Adrenal gland (tissue), 19 donors: Measurements from ENCODE around the gene NYAP1. TPM values are rescaled to one million over a fixed set of nuclear protein-coding genes. Genes with fewer than 3 reads are reported as not detected.
A peak's percentile ranks its signal among the peaks of the same experiment; 100 is the strongest.

Source experiments
- DNase-seq, 7 donors: peaks; one replicate each; pipeline ENCODE4 v3.0.0-alpha.2; 2019 to 2020
- H3K27ac ChIP-seq, 5 donors: fragments of 200-600 bp; sonication (generic) in 4 of 5; 1 replicate in 3 of 5; 2 replicates in 2 of 5; pipeline versions ENCODE4 v1.5.1 to v1.8.0; 2016 to 2020; ENCODE audit warnings: mild to moderate bottlenecking in 1 of 5
- H3K27me3 ChIP-seq: fragments of 200-600 bp; 2 replicates; pipeline ENCODE4 v1.8.0; 2021
- H3K36me3 ChIP-seq, 2 donors: fragments of 200-600 bp; replicated peaks in 1 of 2; 1 replicate in 1 of 2; 2 replicates in 1 of 2; pipeline versions ENCODE4 v1.5.1 to v1.8.0; 2018 to 2022
- H3K4me1 ChIP-seq, 2 donors: fragments of 200-600 bp; replicated peaks in 1 of 2; 1 replicate in 1 of 2; 2 replicates in 1 of 2; pipeline versions ENCODE4 v1.5.1 to v1.8.0; 2018 to 2021
- H3K4me3 ChIP-seq, 4 donors: fragments of 200-600 bp; sonication (generic) in 3 of 4; one replicate each; pipeline ENCODE4 v1.5.1; 2016 to 2018
- H3K9me3 ChIP-seq, 3 donors: fragments of 200-600 bp; sonication (generic) in 1 of 3; replicated peaks in 1 of 3; 1 replicate in 2 of 3; 2 replicates in 1 of 3; pipeline versions ENCODE4 v1.5.1 to v1.8.0; 2016 to 2021
- CTCF ChIP-seq, 6 experiments: fragments of 450-650 bp in 4 of 6; fragments of 200-600 bp in 2 of 6; sonication (generic) in 1 of 6; IDR thresholded peaks; 1 replicate in 5 of 6; 2 replicates in 1 of 6; pipeline versions ENCODE4 v1.5.1 to v1.8.0; 2016 to 2021; ENCODE audit warnings: antibody characterized with exemption in 6 of 6, mild to moderate bottlenecking in 2 of 6, moderate library complexity in 1 of 6
- POLR2A ChIP-seq, 2 donors: fragments of 450-650 bp; IDR thresholded peaks; one replicate each; pipeline ENCODE4 v1.6.1; 2017; ENCODE audit warnings: antibody characterized with exemption in 2 of 2, mild to moderate bottlenecking in 2 of 2, moderate library complexity in 1 of 2
- WGBS, 4 donors: extraction: QIAGEN DNeasy Blood & Tissue Kit in 2 of 4; methylation state at CpG; one replicate each; pipeline versions ENCODE4 v1.1.5 to v1.1.7; 2013 to 2017; 5-methylcytosine and 5-hydroxymethylcytosine counted together
- intact Hi-C, 2 donors: fragments of 100-400 bp; cut with DNase I; formaldehyde crosslinking; loops; one replicate each; pipeline versions ENCODE4 v1.14.1 to v1.15.0; 2022 to 2023
- long read RNA-seq, 10 donors: library from polyadenylated mRNA in 3 of 10; unstranded in 2 of 10; stranded (forward) in 1 of 10; transcript quantifications; one replicate each; pipeline ENCODE4 v2.0.0 and lab custom pipeline, GENCODE V29; 2021 to 2026
- polyA plus RNA-seq, 3 donors: library from polyadenylated mRNA; stranded (reverse); fragments of 200-250 nt in 2 of 3; fragments of 350-450 nt in 1 of 3; fragmentation: Illumina TruSeq in 1 of 3; extraction: RNeasy Lipid Tissue Mini Kit (QIAGEN cat#74804) in 1 of 3; gene quantifications; one replicate each; pipeline ENCODE4 v1.2.3, GENCODE V29; 2013 to 2014
- total RNA-seq, 9 donors: library from RNA; depleted of rRNA in 4 of 9; stranded (reverse); fragments of >200 nt in 4 of 9; fragments of 120-200 nt in 1 of 9; fragmentation: NEBNext Ultra II Directional in 1 of 9; extraction: Animal tissue kit (Norgen Biotek cat#: 25700) in 1 of 9; gene quantifications; one replicate each; pipeline versions ENCODE4 v1.1.0 to v1.2.4, GENCODE V29; 2013 to 2023
- donor health status: healthy with polysubstance abuse.
- donor health status: Bipolar disorder and iron deficiency.
- donor health status: DM: yes; HTN: yes; CAD: no.
- donor health status: DM: no; HTN: no; CAD: no.
- donor health status: DM: no; HTN: no; CAD: no.
- donor health status: DM: yes; HTN: yes; CAD: no.

Gene NYAP1
- total RNA-seq = 1 to 10 TPM in 8 of 9 donors, not detected in 1; 1.4 to 3.6 (median 3.3) TPM
- 10 to 100 TPM in 1 of 3 donors, 1 to 10 TPM in 1, under 1 TPM in 1; 0.79 to 26.1 (median 2.8) TPM for polyA plus RNA-seq
- long read RNA-seq, donor 1, partial matches to known transcripts = 0 of 1 reads
- long read RNA-seq, donor 1, other reads (novel, unspliced or antisense) = 0 of 1 reads
- long read RNA-seq, donor 2, partial matches to known transcripts = 0 of 2 reads
- long read RNA-seq, donor 2, other reads (novel, unspliced or antisense) = 0 of 2 reads
- long read RNA-seq, donor 3 = 0 reads
- long read RNA-seq, donor 4 = 0 reads
- long read RNA-seq, donor 5 = 0 reads
- long read RNA-seq, donor 6 = 0 reads
- long read RNA-seq, donor 7 = 0 reads
- long read RNA-seq, donor 8, partial matches to known transcripts = 0 of 1 reads
- long read RNA-seq, donor 8, other reads (novel, unspliced or antisense) = 0 of 1 reads
- long read RNA-seq, donor 9 = 0 reads
- long read RNA-seq, donor 10 = 0 reads

GRCh38 chr7:100483722-100484672, at the start of gene NYAP1:
Gene NYAP1 (plus strand): TSS chr7:100483927. CDS start chr7:100485312, 1,385 bp downstream.
- H3K36me3 ChIP-seq = no peaks in the 10 kb centered on the region
- TF ChIP-seq POLR2A (IDR thresholded peaks at IDR 0.05) (no peak), CTCF (IDR thresholded peaks at IDR 0.05) (no peak)
- H3K4me1 ChIP-seq = peaks cover 14 to 24% of the 10 kb centered on the region in 2 donors
- WGBS, 4 donors = 22 to 46% (median 33%) methylated on average over 21 to 45 of the region's 45 CpGs
- peak within 1 kb of the TSS in 2 of 4 donors; percentile 38 to 91 for H3K4me3 ChIP-seq
- intact Hi-C loops = no loop called here
- H3K27ac ChIP-seq = peak within 1 kb of the TSS in 3 of 5 donors; percentile 43 to 86 (median 66)
- no peaks in the 10 kb centered on the region for H3K27me3 ChIP-seq
- DNase-seq = peak in 6 of 7 donors; percentile 46 to 81 (median 64)
- no peaks in the 10 kb centered on the region for H3K9me3 ChIP-seq

- 76 to 84% (median 82%) methylated on average over 22 of the region's 22 CpGs for WGBS, 4 donors
- Histone ChIP-seq H3K4me1 (peaks cover 30 to 61% of the 10 kb centered on the region in 2 donors), H3K4me3 (peak overlapping the region in 1 of 4 donors; percentile 86), H3K9me3 (no peaks in the 10 kb centered on the region), H3K27me3 (no peaks in the 10 kb centered on the region), H3K27ac (peak overlapping the region in 4 of 5 donors; percentile 90 to 98 (median 94)), H3K36me3 (peaks cover 0 to 29% of the 10 kb centered on the region in 2 donors)
- no peak for DNase-seq
- TF ChIP-seq CTCF (IDR thresholded peaks at IDR 0.05) (no peak), POLR2A (IDR thresholded peaks at IDR 0.05) (no peak)
- intact Hi-C loops = no loop called here
These were observed 49.2 kb upstream of the NYAP1 start for GRCh38 chr7:100434297-100435144.

GRCh38 chr7:100435401-100436304, 48.1 kb upstream of the NYAP1 start:
- peak overlapping the region; percentile 90 to 98 (median 94) for H3K27ac ChIP-seq
- H3K27me3 ChIP-seq = no peaks in the 10 kb centered on the region
- peak in 4 of 7 donors; percentile 50 to 68 (median 56) for DNase-seq
- intact Hi-C loops = no loop called here
- TF ChIP-seq POLR2A (IDR thresholded peaks at IDR 0.05) = no peak
- no peak for TF ChIP-seq CTCF (IDR thresholded peaks at IDR 0.05)
- H3K9me3 ChIP-seq = no peaks in the 10 kb centered on the region
- H3K4me1 ChIP-seq = peaks cover 28 to 67% of the 10 kb centered on the region in 2 donors
- H3K36me3 ChIP-seq = peaks cover 0 to 29% of the 10 kb centered on the region in 2 donors
- 1 to 16% (median 4%) methylated on average over 6 to 81 of the region's 81 CpGs for WGBS, 4 donors
- H3K4me3 ChIP-seq = peak overlapping the region; percentile 49 to 98 (median 86)
